NCI-H345 treated with DMSO at 0.1 percent for 48 hours (cell line): Measurements from ENCODE around the gene GLYATL2.

Experiments used
- DNase-seq: peaks from one replicate; lab custom pipeline; 2025; ENCODE audit not compliant: unreplicated experiment; lab: John Stamatoyannopoulos, UW

The GLYATL2 gene

GRCh38 chr11:58844361-58845005 lies at the start of gene GLYATL2:
GLYATL2 (minus strand) TSS chr11:58844704; CDS start chr11:58839612, 5,092 bp downstream.
- no peak for DNase-seq

DNA sequence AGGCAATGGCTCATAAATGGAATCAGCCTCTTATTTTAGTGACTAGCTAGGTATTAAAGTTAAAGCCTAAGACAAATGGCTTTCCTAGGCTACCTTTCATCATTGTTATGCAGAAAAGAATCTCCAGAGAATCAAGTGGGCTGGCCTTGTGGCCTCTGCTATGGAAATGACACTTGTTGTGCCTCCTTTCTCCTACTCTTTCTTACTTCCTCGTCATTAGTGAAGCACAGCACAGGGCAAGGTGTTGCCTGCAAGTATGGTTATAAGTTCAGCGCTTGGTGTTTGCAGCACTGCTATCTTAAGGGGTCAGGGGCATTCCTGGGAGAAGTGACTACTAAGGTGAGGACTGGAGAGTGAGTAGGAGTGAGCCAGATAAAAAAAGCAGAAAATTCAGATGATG lies 49.4 kb upstream of the GLYATL2 start:
- no peak for DNase-seq

DNA sequence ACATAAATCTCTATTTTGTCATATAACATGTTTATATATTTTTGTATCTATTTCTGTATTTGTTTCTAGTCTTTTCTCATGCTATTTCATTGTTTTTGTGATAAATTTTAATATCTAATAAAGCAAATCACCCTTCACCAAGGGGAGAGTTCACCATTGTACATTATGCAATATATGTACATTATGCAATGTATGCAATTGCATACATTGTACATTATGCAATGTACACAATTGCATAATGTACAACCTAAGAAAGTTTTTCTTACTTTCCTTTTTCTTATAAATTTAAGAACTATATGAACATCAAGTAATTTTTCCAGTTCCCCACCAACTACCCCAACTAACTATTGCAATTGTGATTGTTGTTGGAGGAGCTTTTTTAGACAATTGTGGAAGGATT lies 44.1 kb upstream of the GLYATL2 start:
- DNase-seq: no peak

GRCh38 chr11:58887452-58887851 lies 42.9 kb upstream of the GLYATL2 start:
- DNase-seq: no peak

DNA sequence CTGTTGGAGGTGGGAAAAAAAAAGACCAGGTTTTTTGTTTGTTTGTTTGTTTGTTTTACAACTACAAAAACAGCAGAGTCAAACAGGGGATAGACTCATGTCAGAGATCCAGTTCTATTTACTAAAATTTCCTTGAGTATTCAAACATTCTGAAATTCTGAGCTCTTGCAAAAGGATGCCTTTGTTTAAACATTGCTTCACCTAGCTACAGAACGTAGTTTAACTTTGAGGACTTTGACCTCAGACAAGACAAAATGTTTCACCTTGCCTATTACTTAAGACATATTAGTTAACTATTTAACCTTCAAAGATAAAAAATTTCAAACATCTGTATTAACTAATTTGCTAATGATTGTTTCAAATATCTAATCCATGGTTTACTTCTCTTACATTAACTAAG lies 36.1 kb upstream of the GLYATL2 start:
- DNase-seq: no peak

GRCh38 chr11:58880166-58880565 lies 35.7 kb upstream of the GLYATL2 start:
- DNase-seq: no peak

GRCh38 chr11:58867556-58867955 lies 23.1 kb upstream of the GLYATL2 start:
- DNase-seq: no peak

DNA sequence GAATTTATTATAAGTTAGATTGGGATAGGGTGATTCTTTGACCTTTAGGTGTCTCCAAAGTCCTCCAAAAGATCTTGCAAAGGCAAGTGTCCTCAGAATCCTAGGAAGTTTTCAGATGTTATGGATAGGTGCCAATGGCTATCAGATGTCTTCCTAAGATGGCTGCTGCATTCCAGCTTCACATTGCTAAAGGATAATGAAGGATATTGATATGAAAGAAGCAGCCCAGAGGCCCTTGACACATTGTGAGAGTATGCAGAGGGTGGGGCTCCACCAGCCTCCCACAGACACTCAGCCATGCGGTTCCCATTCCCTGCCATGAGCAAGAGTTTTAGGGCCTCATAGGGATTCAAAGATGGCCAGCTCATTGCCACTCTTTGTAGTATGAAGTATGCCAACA lies 22.3 kb upstream of the GLYATL2 start:
- DNase-seq: no peak

GRCh38 chr11:58864335-58864734 lies 19.8 kb upstream of the GLYATL2 start:
- DNase-seq: no peak

- DNase-seq: no peak
Measured at GRCh38 chr11:58863697-58864096, 19.2 kb upstream of the GLYATL2 start.

GRCh38 chr11:58861533-58861932 lies 17.0 kb upstream of the GLYATL2 start:
- no peak for DNase-seq

GRCh38 chr11:58856806-58857205 lies 12.3 kb upstream of the GLYATL2 start:
- DNase-seq: no peak

DNA sequence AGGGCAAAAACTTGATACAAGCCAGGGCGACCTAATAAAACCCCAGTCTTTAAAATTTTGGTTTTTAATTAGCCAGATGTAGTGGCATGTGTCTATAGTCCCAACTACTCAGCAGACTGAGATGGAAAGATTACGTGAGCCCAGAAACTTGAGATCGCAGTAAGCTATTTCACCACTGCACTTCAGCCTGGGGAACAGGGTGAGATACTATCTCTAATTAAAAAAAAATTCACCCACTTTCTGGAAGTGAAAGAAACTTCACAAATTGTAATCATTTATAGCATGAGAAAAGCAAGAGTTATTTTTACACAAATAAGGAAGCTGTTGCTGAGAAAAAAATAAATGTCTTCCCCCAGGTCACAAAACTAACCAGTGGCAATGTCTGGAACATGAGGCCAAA lies 882 bp upstream of the GLYATL2 start:
- DNase-seq: no peak

DNA sequence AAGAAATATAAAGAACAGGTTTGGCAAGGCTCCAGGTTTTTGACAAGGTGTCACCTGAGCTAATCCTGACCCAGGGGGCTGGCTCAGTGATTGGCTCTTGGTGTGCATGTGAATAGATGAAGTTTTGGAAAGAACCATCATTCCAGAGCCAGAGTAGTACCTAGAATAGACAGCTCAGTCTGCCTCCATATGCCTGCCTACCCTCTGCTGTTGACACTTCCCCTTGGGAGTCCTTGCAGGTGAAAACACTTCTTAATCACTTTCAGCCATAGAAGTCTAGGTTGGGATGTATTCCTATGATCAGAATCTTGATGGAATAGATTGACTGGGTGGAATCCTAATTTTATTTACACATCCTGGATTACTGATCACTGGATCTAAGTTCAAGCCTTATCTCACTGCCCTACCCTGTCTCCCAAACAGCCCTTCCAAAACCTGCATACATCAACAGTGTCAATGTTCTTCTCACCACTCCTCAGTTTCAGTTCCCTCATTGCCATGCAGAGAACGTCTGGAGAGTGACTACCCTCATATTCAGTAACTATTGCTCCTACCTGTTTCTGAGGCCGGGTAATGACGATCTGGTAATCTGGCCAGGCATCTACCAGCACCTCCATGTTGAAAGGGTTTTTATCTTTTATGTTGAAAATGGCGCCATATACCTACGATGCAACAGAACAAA lies 6.7 kb downstream of the GLYATL2 start:
- no peak for DNase-seq

DNA sequence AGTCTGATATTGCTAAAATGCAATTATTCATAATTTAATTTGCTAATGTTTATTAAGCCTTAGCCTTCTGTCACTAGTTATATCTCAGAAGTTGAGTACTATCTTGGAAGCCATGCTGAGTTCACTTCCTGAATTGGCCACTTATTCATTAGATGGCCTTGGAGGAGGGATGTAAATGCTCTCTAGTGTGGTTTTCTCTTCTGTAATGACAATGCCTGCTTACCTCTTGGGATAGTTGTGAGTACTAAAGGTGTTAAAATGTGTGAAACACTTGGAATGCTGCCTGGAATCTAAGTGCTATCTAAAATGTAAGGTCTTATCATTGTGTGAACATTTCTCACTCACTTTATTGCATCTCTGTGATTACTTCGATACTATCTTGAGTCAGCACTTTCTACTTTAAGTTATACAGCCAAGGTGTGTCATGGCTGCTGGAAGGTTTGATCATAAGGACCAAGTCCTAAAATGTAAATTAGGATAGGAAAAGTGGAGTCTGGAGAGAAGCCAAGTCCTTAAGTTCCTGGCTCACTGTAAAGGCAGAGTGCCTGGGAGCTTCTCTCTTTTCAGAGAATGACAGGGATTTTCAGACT lies 12.4 kb downstream of the GLYATL2 start:
- DNase-seq: no peak

- no peak for DNase-seq
Measured at GRCh38 chr11:58830673-58831301, 13.7 kb downstream of the GLYATL2 start.

GRCh38 chr11:58829786-58830185 lies 14.7 kb downstream of the GLYATL2 start:
- no peak for DNase-seq

GRCh38 chr11:58813693-58814092 lies 30.8 kb downstream of the GLYATL2 start:
- no peak for DNase-seq

DNA sequence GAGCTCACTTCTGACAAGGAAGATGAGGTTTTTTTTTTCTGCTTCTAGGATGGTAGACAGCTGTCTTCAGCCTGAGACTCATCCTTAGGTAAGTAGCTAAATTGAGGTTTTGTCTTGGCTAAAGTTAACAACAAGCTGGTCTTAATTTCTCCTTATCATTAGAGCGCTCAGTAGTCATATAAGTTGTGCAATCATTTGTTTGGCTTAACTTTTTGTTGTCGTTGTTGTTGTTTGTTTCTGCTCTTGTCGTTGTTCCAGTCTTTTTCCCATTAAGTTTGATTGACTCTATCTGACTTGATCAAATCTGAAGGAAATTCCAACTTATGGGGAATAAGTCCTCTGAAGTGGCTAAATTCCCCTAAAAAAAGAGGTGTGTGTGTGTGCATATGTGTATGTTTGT lies 33.0 kb downstream of the GLYATL2 start:
- no peak for DNase-seq

GRCh38 chr11:58807343-58807742 lies 37.2 kb downstream of the GLYATL2 start:
- DNase-seq: no peak

DNA sequence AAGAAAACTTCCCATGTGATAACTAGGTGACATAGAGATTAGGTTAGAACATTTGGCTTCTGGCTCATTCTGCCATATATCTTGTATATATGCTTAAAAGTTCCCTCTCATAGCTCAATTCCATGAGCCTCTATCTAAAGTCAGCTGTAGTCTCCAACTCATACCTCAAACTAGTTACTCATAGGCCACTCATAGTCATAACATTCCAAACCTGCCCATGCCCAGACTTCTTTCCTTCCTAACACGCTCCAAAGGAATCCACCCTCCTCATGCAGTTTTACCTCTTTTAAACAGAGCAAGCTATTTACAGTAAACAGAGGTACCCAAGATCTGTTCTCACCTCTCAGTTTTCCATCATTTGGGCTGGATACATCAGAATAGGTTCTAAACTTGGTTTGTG lies 39.4 kb downstream of the GLYATL2 start:
- DNase-seq: no peak

DNA sequence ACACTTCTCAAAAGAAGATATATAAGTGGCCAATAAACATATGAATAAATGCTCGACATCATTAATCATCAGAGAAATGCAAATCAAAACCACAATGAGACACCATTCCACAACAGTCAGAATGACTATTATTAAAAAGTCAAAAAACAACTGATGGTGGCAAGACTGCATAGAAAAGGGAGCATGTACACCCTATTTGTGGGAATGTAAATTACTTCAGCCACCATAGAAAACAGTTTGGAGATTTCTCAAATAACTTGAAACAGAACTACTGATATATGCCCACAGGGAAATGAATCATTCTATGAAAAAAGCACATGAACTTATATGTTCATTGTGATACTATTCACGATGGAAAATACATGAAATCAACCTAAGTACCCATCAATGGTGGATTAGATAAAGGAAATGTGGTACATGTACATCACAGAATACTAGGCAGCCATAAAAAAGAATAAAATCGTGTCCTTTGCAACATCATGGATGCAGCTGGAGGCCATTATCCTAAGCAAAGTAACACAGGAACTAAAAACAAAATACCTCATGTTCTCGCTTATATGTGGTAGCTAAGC lies 42.4 kb downstream of the GLYATL2 start:
- no peak for DNase-seq
